SK-N-SH (cell line): ENCODE results near the gene PLK1. TPM values are rescaled to one million over a fixed set of nuclear protein-coding genes. Genes with fewer than 3 reads are reported as not detected.

Experiments used
- CTCF ChIA-PET: fragments of 300-600, 350-600 bp; formaldehyde crosslinking; extraction: SDS; loops from one replicate; lab custom pipeline; 2021; lab: Yijun Ruan, JAX
- POLR2A ChIA-PET: fragments of 350-600 bp; sonication (Branson Sonifier 250); formaldehyde crosslinking; extraction: SDS; loops from one replicate; lab custom pipeline; 2020; ENCODE audit warnings: antibody characterized with exemption, inconsistent platforms; lab: Yijun Ruan, JAX
- DNase-seq: peaks from one replicate; pipeline ENCODE4 v3.0.0; 2012
- H2AFZ ChIP-seq: fragments of 200-600 bp; sonication (generic); 2 replicates; pipeline ENCODE4 v1.8.1; 2016; ENCODE audit warnings: antibody characterized with exemption, mild to moderate bottlenecking, low read depth
- H3F3A ChIP-seq: fragments of 200-600 bp; sonication (generic); replicated peaks from 2 replicates; pipeline ENCODE3; 2016; ENCODE audit warnings: antibody characterized with exemption, mild to moderate bottlenecking; ENCODE audit not compliant: insufficient read depth
- H3K27ac ChIP-seq, 2 experiments: fragments of 200-500 bp in 1 of 2; fragments of 200-600 bp in 1 of 2; sonication (Bioruptor generic) in 1 of 2; sonication (generic), shearing (Covaris generic) in 1 of 2; 2 replicates each; pipeline versions ENCODE4 v1.5.1 to v1.6.1; 2014 to 2016; ENCODE audit warnings: low read depth in 2 of 2, inconsistent platforms in 1 of 2, low read length in 1 of 2, mild to moderate bottlenecking in 1 of 2, mixed read lengths in 1 of 2
- H3K27me3 ChIP-seq: fragments of 200-600 bp; sonication (generic), shearing (Covaris generic); 2 replicates; pipeline ENCODE4 v1.6.1; 2016; ENCODE audit warnings: mixed run types; ENCODE audit not compliant: insufficient read depth
- H3K36me3 ChIP-seq, 2 experiments: fragments of 200-500 bp in 1 of 2; fragments of 200-600 bp in 1 of 2; sonication (Bioruptor generic) in 1 of 2; sonication (generic) in 1 of 2; replicated peaks in 1 of 2; 2 replicates each; pipeline versions ENCODE3 to v1.5.1; 2014 to 2016; ENCODE audit warnings: low read length in 1 of 2, mild to moderate bottlenecking in 1 of 2; ENCODE audit not compliant: insufficient read depth in 2 of 2, control insufficient read depth in 1 of 2
- H3K4me1 ChIP-seq, 2 experiments: fragments of 200-500 bp in 1 of 2; fragments of 200-600 bp in 1 of 2; sonication (Bioruptor generic) in 1 of 2; sonication (generic), shearing (Covaris generic) in 1 of 2; 2 replicates each; pipeline versions ENCODE4 v1.5.1 to v1.6.1; 2014 to 2016; ENCODE audit warnings: low read depth in 1 of 2, low read length in 1 of 2, mixed run types in 1 of 2; ENCODE audit not compliant: insufficient read depth in 2 of 2, control insufficient read depth in 1 of 2
- H3K4me2 ChIP-seq: fragments of 200-600 bp; sonication (generic), shearing (Covaris generic); 2 replicates; pipeline ENCODE4 v1.6.1; 2017; ENCODE audit warnings: mixed run types
- H3K4me3 ChIP-seq, 2 experiments: fragments of 200-500 bp in 1 of 2; fragments of 200-600 bp in 1 of 2; sonication (Bioruptor generic) in 1 of 2; sonication (generic), shearing (Covaris generic) in 1 of 2; 2 replicates each; pipeline versions ENCODE4 v1.5.1 to v1.8.1; 2014 to 2016; ENCODE audit warnings: low read depth in 2 of 2, inconsistent platforms in 1 of 2, low read length in 1 of 2, mild to moderate bottlenecking in 1 of 2, mixed read lengths in 1 of 2, moderate library complexity in 1 of 2
- H3K79me2 ChIP-seq: fragments of 200-600 bp; sonication (generic); 2 replicates; pipeline ENCODE4 v1.8.1; 2017; ENCODE audit warnings: mild to moderate bottlenecking; ENCODE audit not compliant: insufficient read depth
- H3K9ac ChIP-seq: fragments of 200-600 bp; sonication (generic); 2 replicates; pipeline ENCODE4 v1.6.1; 2017; ENCODE audit warnings: mixed run types
- H3K9me2 ChIP-seq: fragments of 200-600 bp; sonication (generic); 2 replicates; pipeline ENCODE4 v1.6.1; 2017; ENCODE audit warnings: mixed run types
- H3K9me3 ChIP-seq: fragments of 200-600 bp; sonication (generic); 2 replicates; pipeline ENCODE4 v1.6.1; 2017; ENCODE audit warnings: mixed run types, mild to moderate bottlenecking, moderate library complexity
- H4K20me1 ChIP-seq: fragments of 200-600 bp; sonication (generic); 2 replicates; pipeline ENCODE4 v1.6.1; 2017; ENCODE audit warnings: mild to moderate bottlenecking, mixed run types; ENCODE audit not compliant: insufficient read depth
- CHD2 ChIP-seq: fragments of 150-350 bp; IDR thresholded peaks from 2 replicates; pipeline ENCODE4 v1.6.1; 2018; ENCODE audit warnings: low read length; ENCODE audit not compliant: partially characterized antibody
- EP300 ChIP-seq, 2 experiments: IDR thresholded peaks; 2 replicates each; pipeline versions ENCODE4 v1.4.0 to v1.6.1; 2012; ENCODE audit warnings: borderline replicate concordance in 1 of 2, low read depth in 1 of 2, low read length in 1 of 2
- EZH2phosphoT487 ChIP-seq: fragments of 200-600 bp; sonication (generic); IDR thresholded peaks from 2 replicates; pipeline ENCODE4 v1.6.1; 2017; ENCODE audit warnings: low read depth, mixed run types, mild to moderate bottlenecking, antibody characterized with exemption, moderate library complexity, borderline replicate concordance
- FOSL2 ChIP-seq: IDR thresholded peaks from 2 replicates; pipeline ENCODE4 v1.4.0; 2012; ENCODE audit warnings: low read depth, mild to moderate bottlenecking, moderate library complexity, borderline replicate concordance
- FOXJ3 ChIP-seq: sonication (generic); formaldehyde crosslinking; IDR thresholded peaks from 2 replicates; pipeline ENCODE4 v1.5.1; 2020; ENCODE audit warnings: mild to moderate bottlenecking, missing genetic modification reagents
- FOXM1 ChIP-seq: IDR thresholded peaks from 2 replicates; pipeline ENCODE4 v1.4.0; 2012; ENCODE audit warnings: low read depth, mild to moderate bottlenecking
- GATA2 ChIP-seq: sonication (generic); formaldehyde crosslinking; IDR thresholded peaks from 2 replicates; pipeline ENCODE4 v1.5.0; 2020; ENCODE audit warnings: mild to moderate bottlenecking, missing genetic modification reagents
- IRF3 ChIP-seq: fragments of 150-350 bp; IDR thresholded peaks from 2 replicates; pipeline ENCODE4 v1.6.1; 2016; ENCODE audit warnings: mild to moderate bottlenecking, low read depth, low read length
- JUND ChIP-seq: IDR thresholded peaks from 2 replicates; pipeline ENCODE4 v1.4.0; 2012
- NFIC ChIP-seq: IDR thresholded peaks from 2 replicates; pipeline ENCODE4 v1.4.0; 2012; ENCODE audit warnings: borderline replicate concordance
- PBX3 ChIP-seq: IDR thresholded peaks from 2 replicates; pipeline ENCODE4; 2012
- RFX5 ChIP-seq: IDR thresholded peaks from 2 replicates; pipeline ENCODE4 v1.6.1; 2012; ENCODE audit warnings: mild to moderate bottlenecking, improper control_type of control experiment, low read length
- RXRA ChIP-seq: IDR thresholded peaks from 2 replicates; pipeline ENCODE4 v1.4.0; 2012; ENCODE audit warnings: low read depth, mild to moderate bottlenecking, borderline replicate concordance
- SMC3 ChIP-seq: IDR thresholded peaks from 2 replicates; pipeline ENCODE4 v1.6.1; 2012; ENCODE audit warnings: low read depth, low read length, improper control_type of control experiment
- TEAD4 ChIP-seq: IDR thresholded peaks from 2 replicates; pipeline ENCODE4 v1.4.0; 2012; ENCODE audit warnings: mild to moderate bottlenecking, borderline replicate concordance; ENCODE audit not compliant: insufficient read depth
- YY1 ChIP-seq: IDR thresholded peaks from 2 replicates; pipeline ENCODE4 v1.4.0; 2012; ENCODE audit warnings: low read depth, mild to moderate bottlenecking
- ZBTB33 ChIP-seq: IDR thresholded peaks from 2 replicates; pipeline ENCODE4 v1.4.0; 2012; ENCODE audit warnings: low read depth, borderline replicate concordance
- WGBS: methylation state at CpG from one replicate; pipeline ENCODE4 v1.1.6; 2017; ENCODE audit warnings: low lambda C conversion rate; 5-methylcytosine and 5-hydroxymethylcytosine counted together
- polyA plus RNA-seq, 3 experiments: library from polyadenylated mRNA; depleted of rRNA; stranded (reverse); fragments of >200 nt; gene quantifications; 2 replicates each; pipeline ENCODE4 v1.2.3, GENCODE V29; 2012

Gene PLK1
- polyA plus RNA-seq, 1 of the 3 experiments (the other 2 are of a cell fraction), result 68.7 TPM

- no peak for TF ChIP-seq ZBTB33
- TF ChIP-seq RXRA, result no peak
- TF ChIP-seq RFX5, result no peak
- no peak for TF ChIP-seq CHD2
- TF ChIP-seq FOXJ3, result no peak
- TF ChIP-seq EP300 (IDR thresholded peaks at IDR 0.05; ENCODE audit: borderline replicate concordance in 1 of 2, low read depth in 1 of 2, low read length in 1 of 2), result no peak
- no peak for TF ChIP-seq SMC3
- no peak for TF ChIP-seq JUND
- TF ChIP-seq GATA2 (CRISPR knock-in tag), result no peak
- no peak for TF ChIP-seq TEAD4
Observed at GRCh38 chr16:23690771-23691482, 12.2 kb downstream of the PLK1 start (continued).

GRCh38 chr16:23691483-23692189 is 12.9 kb downstream of the PLK1 start:
- Histone ChIP-seq H3K9me3 (no peaks in the 10 kb centered on the region), H3K9me2 (no peaks in the 10 kb centered on the region), H3K27me3 (no peaks in the 10 kb centered on the region), H3K79me2 (peaks cover 4% of the 10 kb centered on the region; the same call in 1 of the 2 replicates), H4K20me1 (no peaks in the 10 kb centered on the region), H3K4me1 (no peaks in the 10 kb centered on the region), H3K36me3 (peaks cover 28 to 46% of the 10 kb centered on the region in 2 experiments), H3K4me3 (no peak overlapping the region), H2AFZ (no peak overlapping the region), H3K4me2 (no peak overlapping the region), H3F3A (no peaks in the 10 kb centered on the region), H3K27ac (no peak overlapping the region), H3K9ac (no peak overlapping the region)
- no peak for DNase-seq
- WGBS, result 99% methylated on average over 10 of the region's 10 CpGs
- ChIA-PET POLR2A (no interaction called here), CTCF (interaction anchor here (1.2 to 1.5 kb wide), 2 partner anchors 36 kb away, joined by 3 to 4 read pairs; no protein-coding TSS in a partner anchor)
- TF ChIP-seq SMC3 (no peak), PBX3 (no peak), FOXJ3 (no peak), EZH2phosphoT487 (no peak), NFIC (0 out of 2 replicates have a peak, but pooled peaks have one; percentile 25), RFX5 (no peak), FOSL2 (0 out of 2 replicates have a peak, but pooled peaks have one; percentile 1), YY1 (peak; percentile 47; the same call in 1 of the 2 replicates), IRF3 (no peak), FOXM1 (no peak)
